IMR-90 (cell line): ENCODE results near the gene FNDC3B. TPM values are rescaled to one million over a fixed set of nuclear protein-coding genes. Genes with fewer than 3 reads are reported as not detected.
A peak's percentile ranks its signal among the peaks of the same experiment; 100 is the strongest.

Source experiments
- ATAC-seq: fragments of 200-7000 bp; cut with Tn5 transposase; 2 replicates; pipeline ENCODE4 v1.9.1; 2020; ENCODE audit warnings: low read depth, mild to moderate bottlenecking, moderate library complexity
- BruUV-seq: library from RNA; stranded (reverse); fragments of 400-500 nt; replicated peaks from 2 replicates; lab custom pipeline; 2021; lab: Mats Ljungman, UMichigan
- CTCF ChIA-PET: fragments of 300-600 bp; formaldehyde crosslinking; extraction: SDS; loops from one replicate; lab custom pipeline; 2021; ENCODE audit warnings: antibody characterized with exemption; lab: Yijun Ruan, JAX
- POLR2A ChIA-PET: fragments of 300-600 bp; sonication (Branson Sonifier 250); formaldehyde crosslinking; loops from one replicate; lab custom pipeline; 2022; ENCODE audit warnings: antibody characterized with exemption; ENCODE audit not compliant: unreplicated experiment; lab: Charles Lee
- DNase-seq: peaks from one replicate; pipeline ENCODE4 v3.0.0; 2013
- H2AFZ ChIP-seq: replicated peaks from 2 replicates; pipeline ENCODE3; 2013; ENCODE audit warnings: low read length, mild to moderate bottlenecking; ENCODE audit not compliant: poor library complexity
- H2AK5ac ChIP-seq: 2 replicates; pipeline ENCODE4 v1.6.1; 2013; ENCODE audit warnings: low read depth, low read length, inconsistent platforms
- H2AK9ac ChIP-seq: replicated peaks from 2 replicates; pipeline ENCODE3; 2013; ENCODE audit warnings: mild to moderate bottlenecking, low read depth, low read length, moderate library complexity; ENCODE audit not compliant: poor library complexity
- H2BK120ac ChIP-seq: 2 replicates; pipeline ENCODE4 v1.6.1; 2013; ENCODE audit warnings: low read depth, low read length, inconsistent platforms
- H2BK15ac ChIP-seq: 3 replicates; pipeline ENCODE4 v1.6.1; 2013; ENCODE audit warnings: low read depth, low read length, inconsistent platforms
- H2BK20ac ChIP-seq: 2 replicates; pipeline ENCODE4 v1.6.1; 2013; ENCODE audit warnings: low read depth, mild to moderate bottlenecking, inconsistent platforms, low read length, moderate library complexity
- H2BK5ac ChIP-seq: 2 replicates; pipeline ENCODE4 v1.6.1; 2013; ENCODE audit warnings: mild to moderate bottlenecking, low read depth, low read length, inconsistent platforms; ENCODE audit not compliant: poor library complexity, severe bottlenecking
- H3K14ac ChIP-seq: replicated peaks from 2 replicates; pipeline ENCODE4 v1.6.1; 2013; ENCODE audit warnings: low read depth, low read length, inconsistent platforms
- H3K18ac ChIP-seq: 2 replicates; pipeline ENCODE4 v1.6.1; 2013; ENCODE audit warnings: low read depth, low read length, control low read depth
- H3K23ac ChIP-seq: 2 replicates; pipeline ENCODE4 v1.6.1; 2013; ENCODE audit warnings: low read depth, low read length, inconsistent platforms
- H3K27ac ChIP-seq: 2 replicates; pipeline ENCODE4 v1.5.1; 2013; ENCODE audit warnings: mild to moderate bottlenecking, control low read depth, low read length; ENCODE audit not compliant: insufficient read depth
- H3K27me3 ChIP-seq: 2 replicates; pipeline ENCODE4 v1.6.1; 2013; ENCODE audit warnings: low read length; ENCODE audit not compliant: control insufficient read depth, insufficient read depth
- H3K36me3 ChIP-seq: 2 replicates; pipeline ENCODE4 v1.6.1; 2013; ENCODE audit warnings: low read length, mixed read lengths; ENCODE audit not compliant: control insufficient read depth, insufficient read depth
- H3K4ac ChIP-seq: 2 replicates; pipeline ENCODE4 v1.6.1; 2013; ENCODE audit warnings: low read depth, low read length, inconsistent platforms
- H3K4me1 ChIP-seq: 2 replicates; pipeline ENCODE4 v1.6.1; 2013; ENCODE audit warnings: low read length, mixed read lengths; ENCODE audit not compliant: control insufficient read depth, insufficient read depth
- H3K4me2 ChIP-seq: 2 replicates; pipeline ENCODE4 v1.6.1; 2013; ENCODE audit warnings: low read depth, mild to moderate bottlenecking, control low read depth, low read length, moderate library complexity
- H3K4me3 ChIP-seq: 2 replicates; pipeline ENCODE4 v1.5.1; 2013; ENCODE audit warnings: low read depth, mild to moderate bottlenecking, control low read depth, low read length, moderate library complexity; ENCODE audit not compliant: insufficient read depth
- H3K56ac ChIP-seq: 2 replicates; pipeline ENCODE4 v1.6.1; 2013; ENCODE audit warnings: low read length, inconsistent platforms; ENCODE audit not compliant: insufficient read depth; ENCODE audit errors: extremely low read depth
- H3K79me1 ChIP-seq, 2 experiments: 2 replicates each; pipeline ENCODE4 v1.6.1; 2013; ENCODE audit warnings: low read length in 2 of 2, inconsistent platforms in 1 of 2, low read depth in 1 of 2
- H3K9ac ChIP-seq: 2 replicates; pipeline ENCODE4 v1.6.1; 2013; ENCODE audit warnings: low read depth, low read length, control low read depth
- H3K9me1 ChIP-seq: 2 replicates; pipeline ENCODE4 v1.6.1; 2013; ENCODE audit warnings: low read length, inconsistent platforms; ENCODE audit not compliant: insufficient read depth
- H3K9me3 ChIP-seq: 2 replicates; pipeline ENCODE4 v1.6.1; 2013; ENCODE audit warnings: low read length; ENCODE audit not compliant: control insufficient read depth, insufficient read depth
- H4K20me1 ChIP-seq: 2 replicates; pipeline ENCODE4 v1.6.1; 2013; ENCODE audit warnings: low read length, inconsistent platforms; ENCODE audit not compliant: insufficient read depth
- H4K5ac ChIP-seq: 2 replicates; pipeline ENCODE4 v1.6.1; 2013; ENCODE audit warnings: mild to moderate bottlenecking, low read depth, low read length, control low read depth
- H4K8ac ChIP-seq, 2 experiments: 2 replicates each; pipeline ENCODE4 v1.6.1; 2013; ENCODE audit warnings: low read depth in 2 of 2, low read length in 2 of 2, control low read depth in 1 of 2, inconsistent platforms in 1 of 2
- H4K91ac ChIP-seq: 2 replicates; pipeline ENCODE4 v1.6.1; 2013; ENCODE audit warnings: low read depth, low read length, inconsistent platforms; ENCODE audit not compliant: insufficient read depth
- BHLHE40 ChIP-seq: fragments of 150-350 bp; IDR thresholded peaks from 2 replicates; pipeline ENCODE4 v1.6.1; 2016; ENCODE audit warnings: mild to moderate bottlenecking, low read depth, low read length
- ELK1 ChIP-seq: fragments of 150-350 bp; IDR thresholded peaks from 2 replicates; pipeline ENCODE4 v1.6.1; 2016; ENCODE audit warnings: low read depth, mild to moderate bottlenecking, low read length, moderate library complexity, borderline replicate concordance
- MAFK ChIP-seq: IDR thresholded peaks from 2 replicates; pipeline ENCODE4 v1.6.1; 2012; ENCODE audit warnings: low read depth, low read length, improper control_type of control experiment
- MXI1 ChIP-seq: IDR thresholded peaks from 2 replicates; pipeline ENCODE4 v1.6.1; 2012; ENCODE audit warnings: low read depth, mild to moderate bottlenecking, low read length, moderate library complexity, borderline replicate concordance
- USF2 ChIP-seq: fragments of 150-350 bp; IDR thresholded peaks from 2 replicates; pipeline ENCODE4 v1.6.1; 2017; ENCODE audit warnings: mild to moderate bottlenecking, antibody characterized with exemption, low read length, low read depth
- WGBS, 2 experiments: methylation state at CpG; one replicate each; pipeline versions ENCODE4 v1.1.5 to v1.1.7; 2013; ENCODE audit warnings: missing lambda C conversion rate in 2 of 2; ENCODE audit not compliant: insufficient read length in 1 of 2; ENCODE audit errors: extremely low coverage in 2 of 2; 5-methylcytosine and 5-hydroxymethylcytosine counted together
- dilution Hi-C: fragments of 300-500 bp; cut with HindIII; formaldehyde crosslinking; loops from one replicate; pipeline ENCODE4 v1.14.3; 2018; ENCODE audit warnings: low sequenced_read_pairs; ENCODE audit not compliant: unreplicated experiment
- in situ Hi-C: fragments of 300-500 bp; cut with MboI; formaldehyde crosslinking; loops from 3 replicates; pipeline ENCODE4 v1.14.3; 2019; ENCODE audit warnings: low sequenced_read_pairs, inconsistent platforms, mixed read lengths
- intact Hi-C: fragments of 100-400 bp; cut with micrococcal nuclease; formaldehyde crosslinking; loops from 2 replicates; pipeline ENCODE4 v1.10.0; 2022
- polyA plus RNA-seq, 3 experiments: library from polyadenylated mRNA; depleted of rRNA; stranded (reverse); fragments of >200 nt; gene quantifications; 2 replicates each; pipeline ENCODE4 v1.2.3, GENCODE V29; 2012; ENCODE audit warnings: low replicate concordance in 1 of 3
- total RNA-seq: library from RNA; depleted of rRNA; stranded (reverse); fragments of >200 nt; gene quantifications from 2 replicates; pipeline ENCODE4 v1.2.3, GENCODE V29; 2012

FNDC3B gene
- total and polyA plus RNA-seq, 2 of the 4 experiments (the other 2 are of a cell fraction): 23.9 to 150 TPM

DNA sequence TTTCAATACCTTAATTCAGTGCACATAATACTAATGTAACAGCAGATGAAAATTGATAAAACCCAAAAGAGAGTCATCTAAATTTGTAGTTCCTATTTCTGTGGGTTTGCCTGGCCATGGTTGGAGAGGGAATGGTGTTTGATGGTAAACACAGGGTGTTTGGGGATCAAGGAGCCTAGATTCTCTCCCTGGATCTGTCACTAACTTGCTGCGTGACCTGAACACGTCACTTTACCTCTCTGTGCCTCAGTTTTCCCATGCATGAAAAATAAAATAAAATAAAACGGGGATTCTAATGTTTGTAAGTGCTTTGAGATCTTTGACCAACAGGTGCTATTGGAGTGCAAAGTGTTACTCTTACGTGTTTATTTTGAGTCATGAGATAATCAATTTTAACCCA is 359.1 kb downstream of the FNDC3B start:
- no peak for TF ChIP-seq ELK1
- TF ChIP-seq BHLHE40: no peak
- no peak for TF ChIP-seq MAFK
- TF ChIP-seq USF2: no peak
- no peak for TF ChIP-seq MXI1
- in situ Hi-C loops (no loop called here), dilution Hi-C loops (no loop called here), intact Hi-C loops (no loop called here)
- no peak overlapping the region for H3K4me3 ChIP-seq
- H2AK9ac ChIP-seq: no peak overlapping the region
- WGBS, 2 experiments: no CpG with 5 or more reads among the region's 4 CpGs
- no peak overlapping the region for H2AFZ ChIP-seq
- CTCF ChIA-PET: interaction anchor here (0.6 kb wide), 3 partner anchors 47 to 153 kb away, joined by 3 to 5 read pairs (median 3); no protein-coding TSS in a partner anchor
- peaks cover 13 to 14% of the 10 kb centered on the region in 2 experiments for H3K79me1 ChIP-seq
- H3K4me2 ChIP-seq: no peak overlapping the region
- no peak overlapping the region for H2BK120ac ChIP-seq
- no peaks in the 10 kb centered on the region for H3K27me3 ChIP-seq
- H2BK20ac ChIP-seq: no peak overlapping the region
- peaks cover 8% of the 10 kb centered on the region; the same call in 1 of the 2 replicates for H3K9me1 ChIP-seq
- no peak overlapping the region for H3K18ac ChIP-seq
- H3K9me3 ChIP-seq: no peaks in the 10 kb centered on the region
- H4K91ac ChIP-seq: no peak overlapping the region
- no peak overlapping the region for H2BK5ac ChIP-seq
- no peak overlapping the region for H3K27ac ChIP-seq
- no peak overlapping the region for H3K56ac ChIP-seq
- H3K36me3 ChIP-seq: peaks cover 13% of the 10 kb centered on the region
- DNase-seq (no peak), ATAC-seq (no peak)
- H3K9ac ChIP-seq: no peak overlapping the region
- no peak overlapping the region for H2BK15ac ChIP-seq
- H3K23ac ChIP-seq: no peak overlapping the region
- no peaks in the 10 kb centered on the region for H3K4me1 ChIP-seq
- no peak overlapping the region for H4K8ac ChIP-seq
- H3K14ac ChIP-seq: no peak overlapping the region
- H2AK5ac ChIP-seq: no peak overlapping the region
- POLR2A ChIA-PET: no interaction called here
- no peak overlapping the region for H3K4ac ChIP-seq
- H4K5ac ChIP-seq: no peak overlapping the region
- H4K20me1 ChIP-seq: peaks cover 10% of the 10 kb centered on the region; the same call in 1 of the 2 replicates
- TSS peak; percentile 42 for BruUV-seq
